SK-N-SH treated with all-trans-retinoic acid at 6 μM for 48 hours (cell line): Measurements from ENCODE around the gene WDR88.

Source experiments
- ARNTL ChIP-seq: fragments of 450-650 bp; formaldehyde crosslinking; IDR thresholded peaks from 2 replicates; pipeline ENCODE4 v1.5.0; 2020; ENCODE audit warnings: low read depth, mild to moderate bottlenecking, moderate library complexity, borderline replicate concordance
- GLIS3 ChIP-seq: fragments of 250-450 bp; sonication (Bioruptor Pico); IDR thresholded peaks from 2 replicates; pipeline ENCODE4 v1.5.0; 2020; ENCODE audit warnings: mild to moderate bottlenecking, moderate library complexity

DNA sequence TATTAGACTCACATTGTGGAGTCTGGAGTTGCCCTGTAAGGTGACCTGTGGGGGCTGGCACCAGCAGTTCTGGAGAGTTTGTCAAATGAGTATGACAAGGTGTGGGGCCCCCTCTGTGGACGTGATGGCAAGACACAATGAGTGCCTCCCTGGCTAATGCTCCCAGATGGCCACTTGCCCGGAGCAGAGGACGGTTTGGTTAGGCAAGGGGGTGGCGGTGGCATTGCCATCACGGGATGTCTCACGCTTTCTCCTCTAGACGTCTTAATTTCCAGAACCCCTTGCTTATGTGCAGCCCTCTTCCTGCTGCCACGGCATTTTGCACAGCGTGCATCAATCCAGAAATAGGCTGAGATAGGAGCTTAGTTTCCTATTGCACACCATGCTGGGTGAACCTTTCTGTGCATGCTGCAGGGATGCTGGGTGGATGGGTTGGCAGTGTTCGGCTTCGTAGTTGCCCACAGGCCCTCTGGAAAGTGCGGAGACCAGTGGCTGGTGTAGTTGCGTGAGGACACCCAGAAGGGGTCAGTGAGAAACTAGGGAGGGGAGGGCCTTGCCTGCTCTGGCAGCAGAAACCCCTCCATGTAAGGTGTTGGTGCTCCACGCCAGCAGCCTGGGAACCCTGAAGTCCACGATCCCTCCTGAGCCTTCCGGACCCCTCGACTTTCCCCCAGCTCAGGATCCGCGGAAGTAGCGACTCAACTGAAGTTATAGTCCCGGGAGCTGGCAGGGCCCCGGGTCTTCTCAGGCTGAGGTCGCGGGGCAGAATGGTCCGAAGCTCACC is 44.2 kb downstream of the WDR88 start:
- TF ChIP-seq GLIS3 (CRISPR knock-in tag) = no peak
- no peak for TF ChIP-seq ARNTL (CRISPR knock-in tag)
